Left kidney (tissue), 2 donors: ENCODE data around the gene KMO. TPM values are rescaled to one million over a fixed set of nuclear protein-coding genes. Genes with fewer than 3 reads are reported as not detected.

Source experiments
- DNase-seq: peaks from one replicate; pipeline ENCODE4 v3.0.0-alpha.2; 2013
- polyA plus RNA-seq: library from polyadenylated mRNA; unstranded; fragments of 120-200 nt; gene quantifications from one replicate; pipeline ENCODE4 v1.2.1, GENCODE V29; 2013; ENCODE audit not compliant: insufficient read length

The KMO gene
- polyA plus RNA-seq, 1 donor: 27.9 TPM

DNA sequence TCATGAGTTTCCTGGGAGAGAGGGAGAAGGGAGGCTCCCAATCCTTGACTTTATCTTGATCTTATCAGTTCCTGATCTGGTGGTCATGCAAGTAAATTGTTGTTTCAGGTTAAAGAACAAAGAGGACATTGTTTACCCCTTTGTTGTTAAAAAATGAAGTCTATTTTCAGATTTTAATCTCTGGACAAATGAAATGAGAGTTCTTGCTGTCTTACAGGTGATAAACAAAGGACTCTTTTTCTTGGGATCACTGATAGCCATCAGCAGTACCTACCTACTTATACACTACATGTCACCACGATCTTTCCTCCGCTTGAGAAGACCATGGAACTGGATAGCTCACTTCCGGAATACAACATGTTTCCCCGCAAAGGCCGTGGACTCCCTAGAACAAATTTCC is 59.6 kb downstream of the KMO start:
- DNase-seq: no peak

DNA sequence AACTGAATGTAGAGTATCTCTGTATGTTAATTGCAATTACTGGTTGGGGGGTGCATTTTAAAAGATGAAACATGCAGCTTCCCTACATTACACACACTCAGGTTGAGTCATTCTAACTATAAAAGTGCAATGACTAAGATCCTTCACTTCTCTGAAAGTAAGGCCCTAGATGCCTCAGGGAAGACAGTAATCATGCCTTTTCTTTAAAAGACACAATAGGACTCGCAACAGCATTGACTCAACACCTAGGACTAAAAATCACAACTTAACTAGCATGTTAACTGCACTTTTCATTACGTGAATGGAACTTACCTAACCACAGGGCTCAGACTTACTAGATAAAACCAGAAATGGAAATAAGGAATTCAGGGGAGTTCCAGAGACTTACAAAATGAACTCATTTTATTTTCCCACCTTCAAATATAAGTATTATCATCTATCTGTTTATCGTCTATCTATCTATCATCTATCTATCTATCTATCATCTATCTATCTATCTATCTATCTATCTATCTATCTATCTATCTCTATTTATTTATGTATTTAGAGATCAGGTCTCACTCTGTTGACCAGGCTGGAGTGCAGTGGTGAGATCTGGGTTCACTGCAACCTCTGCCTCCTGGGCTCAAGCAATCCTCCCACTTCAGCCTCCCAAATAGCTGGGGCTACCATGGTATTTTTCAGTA is 60.2 kb downstream of the KMO start:
- no peak for DNase-seq

DNA sequence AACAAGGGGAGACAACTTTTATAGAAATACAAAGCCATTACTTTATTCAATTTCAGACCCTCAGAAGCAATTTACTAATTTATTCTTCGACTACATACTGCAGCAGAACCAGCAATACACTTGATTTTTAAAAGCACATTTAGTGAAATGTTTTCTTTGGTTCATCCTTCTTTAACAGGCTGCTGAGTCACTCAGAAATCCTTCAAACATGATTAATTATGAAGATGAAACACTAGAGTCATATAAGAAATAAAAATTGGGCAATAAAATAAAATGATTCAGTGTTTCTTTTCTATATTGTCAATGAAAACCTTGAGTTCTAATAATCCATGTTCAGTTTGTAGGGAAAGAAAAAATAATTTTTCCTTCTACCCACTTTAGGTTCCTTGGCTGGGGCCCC is 61.0 kb downstream of the KMO start:
- DNase-seq: no peak

GRCh38 chr1:241596633-241597032 is 64.5 kb downstream of the KMO start:
- no peak for DNase-seq

GRCh38 chr1:241598249-241598648 is 66.1 kb downstream of the KMO start:
- no peak for DNase-seq

GRCh38 chr1:241600496-241600901 is 68.3 kb downstream of the KMO start:
- no peak for DNase-seq

DNA sequence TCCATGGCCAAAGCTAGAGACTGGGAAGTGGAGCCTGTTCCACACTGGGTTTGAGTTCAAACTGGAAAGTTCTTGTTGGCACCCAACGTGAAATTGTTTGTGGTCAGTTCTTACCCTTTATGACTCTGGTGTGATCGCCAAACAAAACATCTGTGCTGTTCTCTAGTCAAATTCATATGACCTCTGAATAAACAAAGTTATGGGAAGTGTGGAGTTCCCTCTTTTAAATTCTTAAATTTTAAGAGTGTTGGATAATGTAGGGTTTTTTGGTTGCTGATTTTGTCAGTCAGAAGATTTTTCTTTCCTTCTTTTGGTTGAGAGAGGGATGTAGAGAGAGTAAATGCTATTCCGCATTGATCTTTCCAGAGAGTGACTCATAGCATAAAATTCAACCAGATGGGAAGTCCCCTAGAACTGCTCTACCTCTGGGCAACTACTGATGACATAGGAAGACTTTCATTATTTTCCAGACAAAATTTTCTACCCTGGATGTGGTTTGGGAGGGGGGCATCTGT is 71.6 kb downstream of the KMO start:
- no peak for DNase-seq

DNA sequence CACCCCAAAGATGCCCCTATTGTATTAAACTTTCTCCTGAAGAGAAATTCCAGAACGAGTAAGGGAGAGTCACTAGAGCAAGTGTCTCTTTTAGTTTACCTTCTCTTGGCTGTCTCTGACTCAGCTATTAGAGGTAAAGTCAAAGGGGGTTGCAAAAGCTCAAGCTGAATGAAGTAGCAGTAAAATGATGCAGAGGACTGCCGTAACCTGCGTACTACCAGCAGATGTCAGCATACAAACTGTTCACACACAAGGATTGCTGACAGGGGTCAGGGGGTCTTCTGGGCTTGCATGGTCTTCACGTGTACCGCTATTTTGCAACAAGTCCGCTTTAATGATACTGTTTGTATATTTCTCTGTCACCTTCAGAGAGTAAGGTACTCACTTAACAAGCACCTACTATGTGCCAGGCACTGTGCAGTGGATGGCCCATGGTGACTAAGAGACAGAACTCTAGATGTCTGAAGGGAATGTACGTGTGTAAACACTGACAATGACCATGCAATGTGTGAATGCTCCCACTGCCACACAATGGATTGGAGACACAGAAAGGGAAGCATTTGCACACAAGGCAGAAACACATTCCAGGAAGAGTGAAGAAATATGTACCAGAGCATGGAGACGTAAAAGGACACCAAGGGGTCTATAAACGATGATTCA is 73.1 kb downstream of the KMO start:
- DNase-seq: no peak

DNA sequence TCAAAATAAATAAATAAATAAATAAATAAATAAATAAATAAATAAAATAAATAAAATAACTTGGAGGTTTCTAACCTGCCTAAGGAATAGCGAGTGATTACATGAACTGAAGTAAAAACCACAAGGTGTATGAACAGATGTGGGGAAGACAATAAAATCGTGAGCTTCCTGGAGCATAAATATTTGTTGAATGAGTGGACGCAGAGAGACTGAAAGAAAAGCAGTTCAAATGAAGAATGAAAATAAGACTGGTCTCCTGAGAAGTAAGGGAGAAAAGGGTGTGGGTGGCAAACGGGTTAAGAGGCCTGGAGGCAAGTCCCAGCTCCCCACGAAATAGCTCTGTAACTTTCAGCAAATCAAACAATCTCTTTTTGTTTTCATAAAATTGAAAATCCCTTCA is 74.4 kb downstream of the KMO start:
- no peak for DNase-seq

GRCh38 chr1:241607497-241607896 is 75.3 kb downstream of the KMO start:
- no peak for DNase-seq

- no peak for DNase-seq
Observed at GRCh38 chr1:241608379-241609033, 76.3 kb downstream of the KMO start.

DNA sequence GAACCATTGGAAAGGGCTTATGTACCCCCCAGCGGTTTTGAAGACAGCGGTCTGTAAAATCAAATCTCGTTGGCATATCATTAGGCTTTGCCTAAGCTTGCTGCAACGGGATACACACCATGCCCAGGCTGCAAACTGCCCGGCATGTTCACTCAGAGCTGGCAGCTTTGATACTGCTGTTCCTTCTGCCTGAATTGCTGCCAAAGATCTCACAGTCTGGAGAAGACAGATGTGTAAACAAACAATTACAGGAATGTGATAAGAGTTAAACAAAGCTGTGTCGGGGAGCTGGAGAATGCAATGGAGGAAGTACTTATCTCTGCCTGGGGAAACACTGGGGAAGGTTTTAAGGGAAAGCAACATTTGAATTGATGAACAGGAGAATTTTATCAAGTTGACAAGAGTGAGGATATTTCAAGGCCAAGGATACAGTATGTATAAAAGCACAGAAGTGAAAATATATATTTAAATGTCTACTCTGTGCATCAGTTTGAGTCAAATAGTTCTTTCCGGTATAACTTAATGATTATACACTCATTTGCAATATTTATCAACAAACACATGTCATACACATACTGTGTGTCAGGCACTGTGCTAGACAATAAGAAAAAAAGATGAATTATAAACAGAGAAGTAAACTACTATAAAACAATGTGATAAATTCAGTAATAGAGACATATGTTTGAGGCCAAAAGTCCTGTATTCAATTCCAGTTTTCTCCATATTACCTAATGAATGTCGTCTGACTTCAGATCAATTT is 78.1 kb downstream of the KMO start:
- no peak for DNase-seq

GRCh38 chr1:241611063-241611462 is 78.9 kb downstream of the KMO start:
- peak; percentile 65 for DNase-seq

GRCh38 chr1:241611736-241612135 is 79.6 kb downstream of the KMO start:
- DNase-seq: no peak

DNA sequence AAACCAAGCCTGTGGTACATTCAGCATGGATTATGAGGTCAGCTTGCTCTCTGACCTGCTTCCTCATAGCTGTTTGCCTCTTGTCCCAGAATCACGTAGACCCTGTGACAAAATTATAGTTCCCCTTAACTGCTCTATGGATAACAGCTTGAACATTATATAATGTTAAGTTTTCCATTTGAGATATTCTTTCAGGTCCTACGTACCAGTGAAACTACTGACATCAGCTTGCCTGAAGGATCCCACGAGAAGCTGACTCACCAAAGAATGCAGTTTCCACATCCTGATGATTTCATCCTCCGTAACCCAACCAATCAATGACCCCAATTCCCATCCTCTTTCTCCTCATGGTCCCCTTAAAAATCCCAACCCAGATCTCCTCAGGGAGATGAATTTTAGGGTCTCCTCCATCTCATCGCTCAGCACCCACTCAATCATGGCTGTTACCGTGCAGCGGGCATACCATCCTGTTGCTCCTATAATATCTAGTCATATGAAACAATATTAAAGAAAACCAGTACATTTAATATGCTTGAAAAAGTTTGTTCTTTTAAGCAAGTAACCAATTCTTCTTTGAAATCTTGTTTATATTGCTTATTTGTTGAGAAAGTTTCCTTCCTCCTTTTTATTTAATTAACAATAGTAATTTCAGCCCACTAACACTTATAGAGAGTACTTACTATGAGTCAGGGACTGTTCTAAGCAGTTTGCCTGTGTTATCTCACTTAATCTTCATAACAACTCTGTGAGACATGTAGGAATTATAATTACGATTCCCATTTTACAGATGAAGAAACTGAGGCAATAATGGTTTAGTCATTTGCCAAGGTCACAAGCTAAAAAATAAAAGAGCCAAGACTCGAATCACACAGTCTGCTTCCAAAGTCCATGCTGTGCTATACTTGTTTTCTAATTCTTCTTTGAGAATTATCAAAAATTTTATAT is 80.6 kb downstream of the KMO start:
- DNase-seq: no peak

DNA sequence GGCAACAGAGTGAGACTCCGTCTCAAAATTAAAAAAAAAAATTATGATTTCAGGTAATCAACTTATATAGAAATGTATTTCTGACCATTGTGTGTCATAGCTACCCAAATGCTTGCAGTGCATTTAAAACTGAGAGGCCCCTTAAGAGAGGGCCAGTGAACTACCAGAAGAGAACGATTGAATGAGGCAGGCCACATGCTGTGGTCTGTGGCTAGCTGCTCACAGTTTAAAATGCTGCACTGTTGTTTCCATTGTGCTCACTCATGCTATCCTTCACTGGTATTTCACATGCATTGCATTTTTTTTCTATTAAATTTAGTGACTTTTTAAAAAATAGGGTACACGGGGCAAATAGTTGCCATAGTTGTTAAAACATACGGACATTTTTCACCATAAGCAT is 82.0 kb downstream of the KMO start:
- DNase-seq: no peak

GRCh38 chr1:241614572-241614971 is 82.4 kb downstream of the KMO start:
- DNase-seq: no peak

DNA sequence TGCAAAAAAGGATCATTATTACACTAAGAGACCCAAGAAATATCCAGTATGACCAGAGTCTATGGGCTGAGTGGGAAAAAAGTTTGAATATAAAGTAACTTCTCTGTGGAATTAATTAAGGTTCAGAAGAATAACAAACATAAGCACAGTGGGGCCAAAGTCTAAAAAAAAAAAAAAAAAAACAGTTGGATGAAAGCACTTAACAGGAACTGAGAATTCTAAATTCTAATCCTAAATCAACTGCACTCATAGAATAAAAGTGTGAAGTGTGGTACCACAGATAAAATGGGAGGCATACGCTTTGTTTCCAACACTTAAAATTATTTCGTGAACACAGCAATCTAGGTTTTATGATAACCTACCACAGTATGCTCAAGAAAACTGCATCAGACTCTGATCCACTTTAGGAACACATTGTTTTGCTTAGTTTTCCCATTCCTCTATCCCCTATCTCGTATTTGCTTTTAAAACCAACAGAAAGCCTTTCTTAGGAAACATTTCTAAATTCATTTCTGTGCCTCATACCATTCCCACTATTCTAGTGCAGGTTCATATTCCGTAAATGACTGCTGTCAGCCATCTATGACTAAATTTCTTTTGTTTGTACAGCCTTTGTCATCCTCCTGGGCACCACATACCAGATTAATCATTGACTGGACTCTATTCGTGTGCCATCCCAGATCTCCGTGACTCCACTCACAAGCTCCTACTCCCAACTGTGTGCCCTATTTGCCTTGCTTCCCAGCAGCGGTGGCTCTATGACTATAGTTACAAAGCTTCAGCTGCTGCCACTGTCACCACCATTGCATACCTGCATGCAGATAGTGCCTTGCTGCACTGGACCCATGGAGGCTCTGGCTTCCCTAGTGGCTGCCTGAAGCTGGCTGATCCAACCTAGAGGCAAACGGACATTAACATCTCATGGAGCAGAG is 83.1 kb downstream of the KMO start:
- no peak for DNase-seq

- DNase-seq: no peak
Observed at GRCh38 chr1:241617426-241617825, 85.2 kb downstream of the KMO start.

DNA sequence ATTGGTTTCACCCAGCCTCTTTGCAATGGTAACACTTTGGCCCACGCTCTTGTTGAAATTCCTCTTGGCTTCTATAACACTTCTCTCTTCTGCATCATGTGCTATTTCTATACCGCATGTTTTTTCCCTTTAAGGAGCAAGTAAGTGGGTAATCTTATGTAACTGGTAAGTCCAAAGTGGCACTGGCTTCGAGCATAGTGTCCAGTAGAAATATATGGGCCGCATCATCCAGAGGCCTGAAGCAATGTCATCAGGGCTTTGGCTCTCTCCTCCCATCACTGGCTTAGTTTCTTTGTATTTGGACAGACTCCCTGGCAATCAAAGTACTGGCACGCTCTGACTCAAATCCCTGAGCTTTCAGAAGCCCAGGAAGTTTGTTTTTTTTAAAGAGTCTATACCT is 90.5 kb downstream of the KMO start:
- DNase-seq: no peak
